SU-DHL-6 (cell line): ENCODE results near the gene SLC9A2.

ENCODE experiments used
- H2AFZ ChIP-seq: fragments of 200-600 bp; sonication (generic); 2 replicates; pipeline ENCODE4 v1.6.1; 2014; ENCODE audit warnings: low read depth, mild to moderate bottlenecking, moderate library complexity, mixed read lengths, antibody characterized with exemption, low read length; ENCODE audit not compliant: severe bottlenecking
- H3F3A ChIP-seq: fragments of 200-600 bp; shearing (Covaris generic); 2 replicates; pipeline ENCODE4 v1.6.0; 2016; ENCODE audit warnings: antibody characterized with exemption, mild to moderate bottlenecking; ENCODE audit not compliant: insufficient read depth
- H3K27ac ChIP-seq: fragments of 200-600 bp; sonication (generic); 2 replicates; pipeline ENCODE4 v1.5.1; 2016; ENCODE audit warnings: low read depth, mild to moderate bottlenecking, low read length, moderate library complexity, mixed read lengths
- H3K27me3 ChIP-seq: fragments of 200-600 bp; sonication (generic), shearing (Covaris generic); 2 replicates; pipeline ENCODE4 v1.6.0; 2014; ENCODE audit warnings: mild to moderate bottlenecking, low read length
- H3K36me3 ChIP-seq: fragments of 200-600 bp; sonication (generic); 2 replicates; pipeline ENCODE4 v1.6.1; 2014; ENCODE audit warnings: mild to moderate bottlenecking, low read length, mixed read lengths
- H3K4me2 ChIP-seq: fragments of 300-600, 200-600 bp; shearing (Covaris generic), sonication (generic); 2 replicates; pipeline ENCODE4 v1.6.0; 2014; ENCODE audit warnings: low read length, low read depth, mild to moderate bottlenecking; ENCODE audit not compliant: poor library complexity, severe bottlenecking
- H3K4me3 ChIP-seq: fragments of 200-600 bp; sonication (generic); 2 replicates; pipeline ENCODE4 v1.5.1; 2014; ENCODE audit warnings: antibody characterized with exemption, low read length, mild to moderate bottlenecking, mixed read lengths; ENCODE audit not compliant: insufficient read depth, poor library complexity, severe bottlenecking
- H3K79me2 ChIP-seq: fragments of 200-600 bp; sonication (generic); 2 replicates; pipeline ENCODE4 v1.6.1; 2014; ENCODE audit warnings: mild to moderate bottlenecking, low read length, moderate library complexity; ENCODE audit not compliant: insufficient read depth
- H3K9ac ChIP-seq: fragments of 200-600 bp; sonication (generic); 2 replicates; pipeline ENCODE4 v1.7.0; 2014; ENCODE audit warnings: mild to moderate bottlenecking, low read length
- H3K9me2 ChIP-seq: fragments of 200-600 bp; sonication (generic); replicated peaks from 2 replicates; pipeline ENCODE4 v1.6.1; 2014; ENCODE audit warnings: low read length; ENCODE audit not compliant: insufficient read depth
- H3K9me3 ChIP-seq: fragments of 200-600 bp; sonication (generic); 2 replicates; pipeline ENCODE4 v1.6.1; 2014; ENCODE audit warnings: low read length, mixed read lengths; ENCODE audit not compliant: insufficient read depth
- H4K20me1 ChIP-seq: fragments of 200-600 bp; sonication (generic); 2 replicates; pipeline ENCODE4 v1.6.1; 2014; ENCODE audit warnings: low read depth, mild to moderate bottlenecking, antibody characterized with exemption, low read length, moderate library complexity, mixed read lengths
- EZH2phosphoT487 ChIP-seq: fragments of 200-600 bp; sonication (generic), shearing (Covaris generic); conservative IDR thresholded peaks from 2 replicates; pipeline ENCODE4 v1.6.1; 2018; ENCODE audit warnings: mild to moderate bottlenecking, antibody characterized with exemption, low read length, moderate library complexity, mixed read lengths
- TF ChIP-seq, protein P1 (sequence below): fragments of 200-600 bp; sonication (generic); IDR thresholded peaks from one replicate; pipeline ENCODE4 v1.5.1; 2017; ENCODE audit warnings: antibody characterized with exemption, mild to moderate bottlenecking, low read length, moderate library complexity; ENCODE audit not compliant: insufficient read depth, poor library complexity, severe bottlenecking

The SLC9A2 gene

DNA sequence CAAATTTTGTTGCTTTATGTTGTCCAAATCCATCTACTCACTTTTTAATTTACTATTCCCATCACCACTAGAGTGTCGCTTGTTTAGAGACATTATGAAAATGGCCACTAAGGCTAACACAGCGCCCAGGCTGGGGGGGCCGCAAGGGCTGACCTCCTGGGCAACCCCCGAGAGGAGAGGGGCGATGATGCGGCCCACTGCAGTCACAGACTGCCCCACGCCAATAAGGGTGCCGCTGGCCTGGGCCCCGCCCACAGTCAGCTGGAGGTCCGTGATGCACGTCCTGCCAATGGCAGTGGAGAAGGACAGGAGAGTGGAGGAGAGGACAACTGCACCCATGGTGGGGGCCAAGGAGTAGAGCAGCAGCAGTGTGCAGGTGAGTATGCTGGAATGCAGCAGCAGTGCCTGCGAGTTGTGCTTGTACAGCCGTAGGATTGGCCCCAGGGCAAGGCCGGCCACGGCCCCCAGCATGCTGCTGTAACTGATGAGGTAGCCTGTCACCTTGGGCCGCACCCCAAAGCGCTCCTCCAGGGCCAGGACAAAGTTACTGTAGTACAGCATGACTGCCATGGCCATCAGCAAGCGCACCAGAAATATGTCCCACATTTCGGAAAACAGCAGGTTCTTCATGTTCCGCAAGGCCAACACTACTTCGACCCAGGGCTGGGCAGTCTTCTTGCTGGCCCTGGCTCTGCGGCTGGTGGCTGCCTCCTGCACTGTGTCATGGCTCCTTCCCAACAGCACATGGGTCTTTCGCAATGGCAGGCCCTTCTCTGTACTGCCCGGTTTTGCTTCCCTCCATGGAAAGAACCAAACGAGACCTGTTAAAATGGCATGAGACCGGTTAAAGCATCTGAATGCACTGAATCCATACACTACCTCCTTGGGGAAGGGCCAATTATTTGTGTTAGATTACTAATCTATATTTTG is 99.3 kb downstream of the SLC9A2 start:
- Histone ChIP-seq H3K4me3 (no peak overlapping the region), H4K20me1 (no peaks in the 10 kb centered on the region), H3K9me2 (no peaks in the 10 kb centered on the region), H3K36me3 (peaks cover 11% of the 10 kb centered on the region; the same call in 1 of the 2 replicates), H3K9ac (no peak overlapping the region), H3K9me3 (no peaks in the 10 kb centered on the region), H3F3A (no peaks in the 10 kb centered on the region), H2AFZ (no peak overlapping the region), H3K27me3 (no peaks in the 10 kb centered on the region), H3K79me2 (no peaks in the 10 kb centered on the region), H3K27ac (no peak overlapping the region), H3K4me2 (no peak overlapping the region)
- TF ChIP-seq EZH2phosphoT487: no peak
- TF ChIP-seq, protein P1, sequence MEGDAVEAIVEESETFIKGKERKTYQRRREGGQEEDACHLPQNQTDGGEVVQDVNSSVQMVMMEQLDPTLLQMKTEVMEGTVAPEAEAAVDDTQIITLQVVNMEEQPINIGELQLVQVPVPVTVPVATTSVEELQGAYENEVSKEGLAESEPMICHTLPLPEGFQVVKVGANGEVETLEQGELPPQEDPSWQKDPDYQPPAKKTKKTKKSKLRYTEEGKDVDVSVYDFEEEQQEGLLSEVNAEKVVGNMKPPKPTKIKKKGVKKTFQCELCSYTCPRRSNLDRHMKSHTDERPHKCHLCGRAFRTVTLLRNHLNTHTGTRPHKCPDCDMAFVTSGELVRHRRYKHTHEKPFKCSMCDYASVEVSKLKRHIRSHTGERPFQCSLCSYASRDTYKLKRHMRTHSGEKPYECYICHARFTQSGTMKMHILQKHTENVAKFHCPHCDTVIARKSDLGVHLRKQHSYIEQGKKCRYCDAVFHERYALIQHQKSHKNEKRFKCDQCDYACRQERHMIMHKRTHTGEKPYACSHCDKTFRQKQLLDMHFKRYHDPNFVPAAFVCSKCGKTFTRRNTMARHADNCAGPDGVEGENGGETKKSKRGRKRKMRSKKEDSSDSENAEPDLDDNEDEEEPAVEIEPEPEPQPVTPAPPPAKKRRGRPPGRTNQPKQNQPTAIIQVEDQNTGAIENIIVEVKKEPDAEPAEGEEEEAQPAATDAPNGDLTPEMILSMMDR: no peak

DNA sequence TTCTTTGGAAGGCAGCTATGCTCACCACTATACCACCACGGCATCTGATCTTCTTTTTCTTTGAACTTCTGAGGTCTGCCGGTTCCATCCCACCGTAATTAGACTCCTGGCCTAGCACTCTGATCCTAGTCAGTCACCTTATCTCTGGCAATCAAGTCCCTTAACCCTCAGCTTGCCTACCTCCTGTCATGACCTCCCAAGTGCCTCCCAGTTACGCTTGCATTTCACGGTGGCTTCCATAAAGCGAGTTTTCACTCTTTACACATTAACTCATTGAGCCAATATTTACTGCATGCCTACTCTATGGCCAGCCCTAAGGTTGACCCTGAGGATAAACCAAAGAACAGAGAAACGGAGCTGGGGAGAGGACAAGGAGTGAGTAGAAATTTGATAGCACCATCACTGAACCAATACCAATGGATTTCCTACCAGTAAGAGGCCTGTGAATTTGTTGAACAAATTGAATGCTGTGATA is 104.7 kb downstream of the SLC9A2 start:
- Histone ChIP-seq H3K27ac (no peak overlapping the region), H4K20me1 (no peaks in the 10 kb centered on the region), H3K4me3 (no peak overlapping the region), H3K27me3 (no peaks in the 10 kb centered on the region), H3K4me2 (no peak overlapping the region), H2AFZ (no peak overlapping the region), H3F3A (no peaks in the 10 kb centered on the region), H3K79me2 (no peaks in the 10 kb centered on the region), H3K9ac (no peak overlapping the region), H3K9me2 (no peaks in the 10 kb centered on the region), H3K9me3 (no peaks in the 10 kb centered on the region), H3K36me3 (peaks cover 15% of the 10 kb centered on the region; the same call in 1 of the 2 replicates)
- TF ChIP-seq EZH2phosphoT487: no peak
- TF ChIP-seq, protein P1: no peak

DNA sequence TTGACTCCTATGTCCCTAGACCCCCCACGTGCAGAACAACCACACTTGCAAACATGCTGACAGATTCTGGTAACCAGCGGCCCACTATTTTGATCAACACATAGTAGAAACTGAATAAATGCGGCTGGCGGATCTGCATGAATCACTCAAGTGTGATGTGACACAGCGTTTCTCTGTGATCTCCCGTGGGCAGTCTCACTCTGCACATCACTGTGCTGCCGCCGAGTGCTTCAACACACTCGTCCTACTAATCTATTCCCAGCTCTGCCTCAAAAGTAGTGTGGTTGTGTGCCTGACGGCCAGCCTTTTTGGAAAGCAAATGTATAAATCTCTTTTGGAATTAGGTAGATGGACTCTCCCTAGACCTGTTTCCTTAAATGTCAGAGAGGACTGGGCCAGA is 105.2 kb downstream of the SLC9A2 start:
- no peak overlapping the region for H3K4me2 ChIP-seq
- no peaks in the 10 kb centered on the region for H3K27me3 ChIP-seq
- H4K20me1 ChIP-seq: no peaks in the 10 kb centered on the region
- no peaks in the 10 kb centered on the region for H3K9me3 ChIP-seq
- H3F3A ChIP-seq: no peaks in the 10 kb centered on the region
- H3K79me2 ChIP-seq: no peaks in the 10 kb centered on the region
- no peak overlapping the region for H3K9ac ChIP-seq
- peaks cover 15% of the 10 kb centered on the region; the same call in 1 of the 2 replicates for H3K36me3 ChIP-seq
- no peak overlapping the region for H3K27ac ChIP-seq
- no peak overlapping the region for H2AFZ ChIP-seq
- H3K4me3 ChIP-seq: no peak overlapping the region
- no peaks in the 10 kb centered on the region for H3K9me2 ChIP-seq
- TF ChIP-seq, protein P1: no peak
- no peak for TF ChIP-seq EZH2phosphoT487
